ENCODE data around the gene KCNAB1. TPM values are rescaled to one million over a fixed set of nuclear protein-coding genes. Genes with fewer than 3 reads are reported as not detected.

The KCNAB1 gene
- total and polyA plus RNA-seq, 8 donors, result 0.76 to 4.9 (median 3.2) TPM

- peak in 2 of 4 donors; percentile 34 to 41 for ATAC-seq
- WGBS, 2 donors, result 77 to 78% methylated on average over 6 of the region's 6 CpGs
- DNase-seq, result no peak
- no peak for FAIRE-seq
- H3K27ac ChIP-seq, result no peak overlapping the region
- H3K9me3 ChIP-seq, result no peaks in the 10 kb centered on the region
- no peaks in the 10 kb centered on the region for H3K36me3 ChIP-seq
- no peak overlapping the region for H3K4me3 ChIP-seq
- no peaks in the 10 kb centered on the region for H3K4me1 ChIP-seq
- intact Hi-C loops (cut with DNase I), result loop anchor here in 1 of 3 donors (5.0 kb wide), 1 partner anchor 231 kb away; no protein-coding TSS in a partner anchor
- H3K27me3 ChIP-seq, result no peaks in the 10 kb centered on the region
- TF ChIP-seq CTCF (IDR thresholded peaks at IDR 0.05), result no peak
Measured at GRCh38 chr3:156383441-156384025, 263.2 kb downstream of the KCNAB1 start.

GRCh38 chr3:156388497-156389448 is 268.4 kb downstream of the KCNAB1 start:
- FAIRE-seq, result no peak
- no peak overlapping the region for H3K27ac ChIP-seq
- DNase-seq, result no peak
- intact Hi-C loops (cut with DNase I), result no loop called here
- H3K4me3 ChIP-seq, result no peak overlapping the region
- TF ChIP-seq CTCF (IDR thresholded peaks at IDR 0.05), result no peak
- H3K36me3 ChIP-seq, result no peaks in the 10 kb centered on the region
- H3K4me1 ChIP-seq, result no peaks in the 10 kb centered on the region
- no peaks in the 10 kb centered on the region for H3K27me3 ChIP-seq
- ATAC-seq, result peak in 2 of 4 donors; percentile 8 to 40
- 55 to 58% methylated on average over 6 of the region's 6 CpGs for WGBS, 2 donors
- no peaks in the 10 kb centered on the region for H3K9me3 ChIP-seq

- Histone ChIP-seq H3K36me3 (no peaks in the 10 kb centered on the region), H3K4me1 (no peaks in the 10 kb centered on the region), H3K9me3 (no peaks in the 10 kb centered on the region), H3K27ac (no peak overlapping the region), H3K4me3 (no peak overlapping the region), H3K27me3 (no peaks in the 10 kb centered on the region)
- no peak for FAIRE-seq
- ATAC-seq, result no peak
- no peak for TF ChIP-seq CTCF (IDR thresholded peaks at IDR 0.05)
- no peak for DNase-seq
- 20 to 24% methylated on average over 3 of the region's 3 CpGs for WGBS, 2 donors
- intact Hi-C loops (cut with DNase I), result no loop called here
Measured at GRCh38 chr3:156389449-156389950, 269.1 kb downstream of the KCNAB1 start.

GRCh38 chr3:156390846-156391245 is 270.5 kb downstream of the KCNAB1 start:
- 68 to 82% methylated on average over 4 of the region's 4 CpGs for WGBS, 2 donors
- Histone ChIP-seq H3K27ac (no peak overlapping the region), H3K27me3 (no peaks in the 10 kb centered on the region), H3K4me1 (no peaks in the 10 kb centered on the region), H3K9me3 (no peaks in the 10 kb centered on the region), H3K36me3 (no peaks in the 10 kb centered on the region), H3K4me3 (no peak overlapping the region)
- TF ChIP-seq CTCF (IDR thresholded peaks at IDR 0.05), result no peak
- no peak for DNase-seq
- FAIRE-seq, result no peak
- intact Hi-C loops (cut with DNase I), result no loop called here
- no peak for ATAC-seq

Data from pancreas (tissue), 10 donors.